Skeletal muscle tissue (tissue), 4 donors: ENCODE data around the gene WNT3A. TPM values are rescaled to one million over a fixed set of nuclear protein-coding genes. Genes with fewer than 3 reads are reported as not detected.

Experiments
- H3K27ac ChIP-seq: one replicate; pipeline ENCODE4 v1.7.0; 2013; ENCODE audit warnings: mild to moderate bottlenecking, low read depth, low read length, inconsistent platforms
- H3K27me3 ChIP-seq, 3 donors: one replicate each; pipeline ENCODE4 v1.7.0; 2013; ENCODE audit warnings: low read length in 3 of 3; ENCODE audit not compliant: control insufficient read depth in 3 of 3, insufficient read depth in 3 of 3
- H3K36me3 ChIP-seq, 3 donors: one replicate each; pipeline ENCODE4 v1.7.0; 2013; ENCODE audit warnings: low read length in 3 of 3; ENCODE audit not compliant: control insufficient read depth in 3 of 3, insufficient read depth in 3 of 3
- H3K4me1 ChIP-seq, 3 donors: one replicate each; pipeline ENCODE4 v1.7.0; 2013; ENCODE audit warnings: low read length in 3 of 3, mild to moderate bottlenecking in 3 of 3; ENCODE audit not compliant: control insufficient read depth in 3 of 3, insufficient read depth in 3 of 3
- H3K4me3 ChIP-seq, 3 donors: one replicate each; pipeline ENCODE4 v1.7.0; 2013; ENCODE audit warnings: low read length in 3 of 3
- H3K9ac ChIP-seq, 3 donors: one replicate each; pipeline ENCODE4 v1.7.0; 2013; ENCODE audit warnings: low read length in 3 of 3, mild to moderate bottlenecking in 3 of 3, moderate library complexity in 2 of 3, low read depth in 1 of 3
- H3K9me3 ChIP-seq, 3 donors: one replicate each; pipeline ENCODE4 v1.7.0; 2013; ENCODE audit warnings: low read length in 3 of 3; ENCODE audit not compliant: control insufficient read depth in 3 of 3
- total RNA-seq: library from RNA; depleted of rRNA; stranded (reverse); fragments of >200 nt; gene quantifications from one replicate; pipeline ENCODE4 v1.2.3, GENCODE V29; 2014
- donor health status: Osteomylitis.

Gene WNT3A
- total RNA-seq, 1 donor from 2014 or later, result not detected

- H3K27ac ChIP-seq, result no peak overlapping the region
- no peak overlapping the region for H3K9ac ChIP-seq
- H3K27me3 ChIP-seq, result no peaks in the 10 kb centered on the region
- H3K36me3 ChIP-seq, result peaks cover 18 to 27% (median 19%) of the 10 kb centered on the region in 3 donors
- H3K4me1 ChIP-seq, result peaks cover 47 to 69% (median 63%) of the 10 kb centered on the region in 3 donors
- H3K9me3 ChIP-seq, result peaks cover 0 to 11% (median 9%) of the 10 kb centered on the region in 3 donors
- H3K4me3 ChIP-seq, result no peak overlapping the region
These were observed 85.7 kb downstream of the WNT3A start for GRCh38 chr1:228092342-228093049.

- Histone ChIP-seq H3K36me3 (peaks cover 25 to 35% (median 25%) of the 10 kb centered on the region in 3 donors), H3K4me1 (peaks cover 39 to 61% (median 55%) of the 10 kb centered on the region in 3 donors), H3K9ac (peak overlapping the region in 1 of 3 donors; percentile 40), H3K27me3 (no peaks in the 10 kb centered on the region), H3K9me3 (peaks cover 0 to 11% (median 9%) of the 10 kb centered on the region in 3 donors), H3K27ac (no peak overlapping the region), H3K4me3 (no peak overlapping the region)
These were observed 86.5 kb downstream of the WNT3A start for GRCh38 chr1:228093050-228093906.

DNA sequence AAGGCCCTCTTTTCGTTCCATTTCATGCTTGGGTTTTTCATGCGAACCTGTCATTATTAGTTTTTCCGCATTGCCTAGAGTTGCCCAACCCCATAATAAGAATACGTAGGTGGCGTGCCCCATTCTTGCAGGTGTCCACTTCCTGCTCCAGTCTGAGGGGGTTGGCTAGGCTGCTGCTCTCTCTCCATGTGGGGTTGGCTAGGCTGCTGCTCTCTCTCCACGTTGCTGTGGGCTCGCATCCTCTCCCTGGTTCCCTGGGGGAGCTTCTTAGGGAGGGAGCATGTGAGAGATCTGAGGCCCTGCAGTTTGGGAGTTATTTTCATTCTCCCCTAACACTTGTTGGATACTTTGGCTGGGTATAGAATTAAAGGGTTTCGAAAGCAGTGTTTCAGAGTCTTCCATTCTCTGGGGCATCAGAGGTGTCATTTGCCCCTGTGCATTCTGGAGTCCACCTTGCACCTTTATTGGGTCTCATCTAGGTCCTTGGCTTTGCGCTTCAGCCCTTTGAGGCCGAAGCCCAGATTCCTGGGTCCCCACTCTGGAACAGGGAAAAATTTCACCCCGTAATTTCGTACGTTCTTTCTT lies 87.7 kb downstream of the WNT3A start:
- Histone ChIP-seq H3K4me3 (no peak overlapping the region), H3K27me3 (no peaks in the 10 kb centered on the region), H3K36me3 (peaks cover 33 to 44% (median 37%) of the 10 kb centered on the region in 3 donors), H3K27ac (no peak overlapping the region), H3K4me1 (peaks cover 27 to 49% (median 46%) of the 10 kb centered on the region in 3 donors), H3K9me3 (peaks cover 0 to 11% (median 9%) of the 10 kb centered on the region in 3 donors), H3K9ac (no peak overlapping the region)

- peaks cover 40 to 49% (median 40%) of the 10 kb centered on the region in 3 donors for H3K36me3 ChIP-seq
- H3K4me1 ChIP-seq, result peaks cover 21 to 43% (median 39%) of the 10 kb centered on the region in 3 donors
- no peak overlapping the region for H3K27ac ChIP-seq
These were observed 88.4 kb downstream of the WNT3A start for GRCh38 chr1:228095161-228095560.

GRCh38 chr1:228095938-228096337 lies 89.1 kb downstream of the WNT3A start:
- Histone ChIP-seq H3K36me3 (peaks cover 45 to 52% (median 46%) of the 10 kb centered on the region in 3 donors), H3K4me1 (peaks cover 13 to 38% (median 32%) of the 10 kb centered on the region in 3 donors), H3K4me3 (no peak overlapping the region), H3K9ac (no peak overlapping the region), H3K9me3 (peaks cover 0 to 11% (median 9%) of the 10 kb centered on the region in 3 donors), H3K27ac (no peak overlapping the region), H3K27me3 (no peaks in the 10 kb centered on the region)

More at GRCh38 chr1:228095161-228095560, 88.4 kb downstream of the WNT3A start:
- Histone ChIP-seq H3K9me3 (peaks cover 0 to 11% (median 9%) of the 10 kb centered on the region in 3 donors), H3K4me3 (no peak overlapping the region), H3K9ac (no peak overlapping the region), H3K27me3 (no peaks in the 10 kb centered on the region)

GRCh38 chr1:228096416-228097332 lies 89.9 kb downstream of the WNT3A start:
- no peak overlapping the region for H3K4me3 ChIP-seq
- no peak overlapping the region for H3K27ac ChIP-seq
- peaks cover 0 to 11% (median 9%) of the 10 kb centered on the region in 3 donors for H3K9me3 ChIP-seq
- no peak overlapping the region for H3K9ac ChIP-seq
- H3K4me1 ChIP-seq, result peaks cover 11 to 36% (median 28%) of the 10 kb centered on the region in 3 donors
- no peaks in the 10 kb centered on the region for H3K27me3 ChIP-seq
- H3K36me3 ChIP-seq, result peaks cover 46 to 55% (median 49%) of the 10 kb centered on the region in 3 donors

DNA sequence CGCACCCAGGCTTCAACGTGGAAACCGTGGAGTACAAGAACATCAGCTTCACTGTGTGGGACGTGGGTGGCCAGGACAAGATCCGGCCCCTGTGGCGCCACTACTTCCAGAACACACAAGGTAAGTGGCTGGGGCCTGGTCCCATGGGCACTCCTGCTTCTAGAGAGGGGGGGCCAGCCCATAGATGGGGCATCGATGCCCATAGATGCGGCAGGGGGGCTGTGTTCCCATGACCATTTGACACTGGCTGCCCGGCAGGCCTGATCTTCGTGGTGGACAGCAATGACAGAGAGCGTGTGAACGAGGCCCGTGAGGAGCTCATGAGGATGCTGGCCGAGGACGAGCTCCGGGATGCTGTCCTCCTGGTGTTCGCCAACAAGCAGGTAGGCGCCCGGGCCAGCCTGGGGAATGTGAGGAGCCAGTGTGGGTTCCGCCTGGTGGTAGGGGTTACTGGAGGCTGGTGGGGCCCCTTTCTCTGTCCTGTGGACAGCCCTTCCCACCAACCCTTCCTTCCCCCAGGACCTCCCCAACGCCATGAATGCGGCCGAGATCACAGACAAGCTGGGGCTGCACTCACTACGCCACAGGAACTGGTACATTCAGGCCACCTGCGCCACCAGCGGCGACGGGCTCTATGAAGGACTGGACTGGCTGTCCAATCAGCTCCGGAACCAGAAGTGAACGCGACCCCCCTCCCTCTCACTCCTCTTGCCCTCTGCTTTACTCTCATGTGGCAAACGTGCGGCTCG lies 90.7 kb downstream of the WNT3A start:
- Histone ChIP-seq H3K4me1 (peaks cover 9 to 32% (median 25%) of the 10 kb centered on the region in 3 donors), H3K27ac (no peak overlapping the region), H3K9me3 (peaks cover 0 to 11% (median 9%) of the 10 kb centered on the region in 3 donors), H3K27me3 (no peaks in the 10 kb centered on the region), H3K4me3 (no peak overlapping the region), H3K9ac (no peak overlapping the region), H3K36me3 (peaks cover 42 to 53% (median 49%) of the 10 kb centered on the region in 3 donors)

GRCh38 chr1:228098323-228098931 lies 91.6 kb downstream of the WNT3A start:
- H3K4me1 ChIP-seq, result peaks cover 11 to 27% (median 21%) of the 10 kb centered on the region in 3 donors
- peaks cover 39 to 50% (median 45%) of the 10 kb centered on the region in 3 donors for H3K36me3 ChIP-seq
- H3K9ac ChIP-seq, result no peak overlapping the region
- H3K9me3 ChIP-seq, result peaks cover 0 to 11% (median 9%) of the 10 kb centered on the region in 3 donors
- H3K4me3 ChIP-seq, result no peak overlapping the region
- H3K27me3 ChIP-seq, result no peaks in the 10 kb centered on the region
- H3K27ac ChIP-seq, result no peak overlapping the region
